Memory B cell (primary cell): ENCODE data around the gene GRIA4.

Source experiments
- ATAC-seq: fragments of 150-1000 bp; cut with Tn5 transposase; 2 replicates; pipeline ENCODE4 v1.10.0; 2021; ENCODE audit warnings: low read depth, mild to moderate bottlenecking, moderate library complexity
- DNase-seq, 2 donors: peaks; one replicate each; pipeline ENCODE4 v3.0.0; 2022; ENCODE audit warnings: low spot score in 2 of 2
- H3K27ac Mint-ChIP-seq: one replicate; pipeline ENCODE4 v1.8.0; 2022; ENCODE audit warnings: mild to moderate bottlenecking, moderate library complexity, mixed read lengths
- H3K27me3 Mint-ChIP-seq: one replicate; pipeline ENCODE4 v1.8.0; 2022; ENCODE audit warnings: mixed read lengths
- H3K36me3 Mint-ChIP-seq: one replicate; pipeline ENCODE4 v1.8.0; 2022; ENCODE audit warnings: mild to moderate bottlenecking, mixed read lengths
- H3K4me1 Mint-ChIP-seq: one replicate; pipeline ENCODE4 v1.8.0; 2022; ENCODE audit warnings: mixed read lengths
- H3K4me3 Mint-ChIP-seq: one replicate; pipeline ENCODE4 v1.8.0; 2022; ENCODE audit warnings: mild to moderate bottlenecking, moderate library complexity, mixed read lengths
- H3K9me3 Mint-ChIP-seq: one replicate; pipeline ENCODE4 v1.8.0; 2022; ENCODE audit warnings: mixed read lengths

The GRIA4 gene

DNA sequence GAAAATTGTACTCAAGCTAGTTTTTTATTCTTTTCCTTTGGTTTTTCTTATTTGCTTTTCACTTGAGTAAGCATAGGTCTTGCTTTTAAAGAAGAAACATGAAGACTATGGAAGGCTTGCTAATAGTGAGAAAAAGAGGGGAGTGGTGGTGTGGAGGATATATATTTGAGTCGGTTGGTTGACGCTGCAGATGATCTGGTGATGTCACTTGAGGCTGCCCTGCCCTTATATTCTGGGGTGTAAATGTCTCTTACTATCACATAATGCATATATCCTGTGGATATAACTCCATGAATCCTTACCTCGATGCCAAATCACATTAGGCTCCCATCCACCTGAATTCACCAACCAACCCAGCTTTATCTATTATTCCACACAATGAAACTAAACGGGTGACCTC lies 2.9 kb downstream of the GRIA4 start:
- no peak for DNase-seq
- Mint-ChIP-seq H3K27me3 (peaks cover 13% of the 10 kb centered on the region), H3K4me1 (peaks cover 2% of the 10 kb centered on the region), H3K9me3 (no peaks in the 10 kb centered on the region), H3K27ac (no peak overlapping the region), H3K4me3 (no peak overlapping the region), H3K36me3 (no peaks in the 10 kb centered on the region)
- ATAC-seq, result no peak

- Mint-ChIP-seq H3K27me3 (peaks cover 13% of the 10 kb centered on the region), H3K4me1 (peaks cover 2% of the 10 kb centered on the region), H3K27ac (no peak overlapping the region), H3K9me3 (no peaks in the 10 kb centered on the region), H3K4me3 (no peak overlapping the region), H3K36me3 (no peaks in the 10 kb centered on the region)
- ATAC-seq (no peak), DNase-seq (no peak)
Observed at GRCh38 chr11:105613183-105613582, 3.3 kb downstream of the GRIA4 start.

GRCh38 chr11:105618343-105618955 lies 8.6 kb downstream of the GRIA4 start:
- no peaks in the 10 kb centered on the region for H3K27me3 Mint-ChIP-seq
- H3K36me3 Mint-ChIP-seq, result no peaks in the 10 kb centered on the region
- no peaks in the 10 kb centered on the region for H3K4me1 Mint-ChIP-seq
- H3K9me3 Mint-ChIP-seq, result no peaks in the 10 kb centered on the region
- no peak for DNase-seq
- H3K4me3 Mint-ChIP-seq, result no peak overlapping the region
- no peak for ATAC-seq
- no peak overlapping the region for H3K27ac Mint-ChIP-seq

DNA sequence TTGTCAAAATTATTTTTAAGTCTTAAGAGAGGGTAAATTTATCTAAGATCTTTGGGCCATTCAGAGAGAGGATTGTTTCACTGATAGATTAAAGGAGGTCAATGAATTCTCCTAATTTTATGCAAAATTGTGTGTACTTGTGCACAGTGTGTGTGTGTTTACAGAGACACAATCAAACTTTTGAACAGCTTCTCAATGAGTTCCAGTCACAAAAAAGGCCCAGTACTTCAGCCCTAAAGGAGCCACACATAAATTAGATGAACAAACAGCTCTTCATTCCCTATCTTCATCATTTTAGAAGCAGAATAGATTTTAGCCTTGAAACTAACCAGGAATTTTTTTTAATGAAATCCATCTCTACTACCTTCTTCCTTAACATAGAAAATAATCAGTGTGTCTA lies 9.7 kb downstream of the GRIA4 start:
- no peaks in the 10 kb centered on the region for H3K4me1 Mint-ChIP-seq

GRCh38 chr11:105622016-105622415 lies 12.1 kb downstream of the GRIA4 start:
- no peak for DNase-seq

More for the DNA sequence above, 9.7 kb downstream of the GRIA4 start:
- DNase-seq (no peak), ATAC-seq (no peak)
- Mint-ChIP-seq H3K4me3 (no peak overlapping the region), H3K27me3 (no peaks in the 10 kb centered on the region), H3K36me3 (no peaks in the 10 kb centered on the region), H3K27ac (no peak overlapping the region), H3K9me3 (no peaks in the 10 kb centered on the region)

DNA sequence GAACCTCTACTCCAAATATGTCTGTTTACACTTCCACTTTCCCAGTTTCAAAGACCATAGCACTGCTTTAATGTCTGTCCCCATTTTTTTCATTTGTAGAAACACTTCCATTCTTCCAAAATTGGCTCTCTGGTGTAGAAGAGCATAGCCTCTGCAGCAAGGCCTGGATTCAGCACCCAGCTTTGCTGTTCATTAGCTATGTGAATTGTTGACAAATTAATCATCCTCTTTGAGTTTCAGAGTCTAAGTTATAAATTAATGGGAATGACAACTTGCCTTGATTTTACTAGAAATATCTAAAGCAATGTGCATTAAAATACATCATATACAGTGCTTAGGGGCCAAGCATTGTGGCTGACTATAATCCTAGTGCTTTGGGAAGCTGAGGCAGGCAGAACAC lies 22.4 kb downstream of the GRIA4 start:
- H3K9me3 Mint-ChIP-seq, result peaks cover 1% of the 10 kb centered on the region
- DNase-seq (no peak), ATAC-seq (no peak)
- H3K36me3 Mint-ChIP-seq, result no peaks in the 10 kb centered on the region
- H3K27ac Mint-ChIP-seq, result no peak overlapping the region
- no peaks in the 10 kb centered on the region for H3K4me1 Mint-ChIP-seq
- H3K4me3 Mint-ChIP-seq, result no peak overlapping the region
- no peaks in the 10 kb centered on the region for H3K27me3 Mint-ChIP-seq

More at GRCh38 chr11:105622016-105622415, 12.1 kb downstream of the GRIA4 start:
- Mint-ChIP-seq H3K36me3 (no peaks in the 10 kb centered on the region), H3K27me3 (no peaks in the 10 kb centered on the region), H3K4me3 (no peak overlapping the region), H3K4me1 (no peaks in the 10 kb centered on the region), H3K9me3 (no peaks in the 10 kb centered on the region), H3K27ac (no peak overlapping the region)
- no peak for ATAC-seq

GRCh38 chr11:105635466-105635865 lies 25.6 kb downstream of the GRIA4 start:
- Mint-ChIP-seq H3K4me3 (no peak overlapping the region), H3K27me3 (no peaks in the 10 kb centered on the region), H3K36me3 (no peaks in the 10 kb centered on the region), H3K27ac (no peak overlapping the region), H3K4me1 (no peaks in the 10 kb centered on the region), H3K9me3 (no peaks in the 10 kb centered on the region)
- ATAC-seq, result no peak
- no peak for DNase-seq

GRCh38 chr11:105636496-105636895 lies 26.6 kb downstream of the GRIA4 start:
- Mint-ChIP-seq H3K9me3 (no peaks in the 10 kb centered on the region), H3K27me3 (no peaks in the 10 kb centered on the region), H3K4me1 (no peaks in the 10 kb centered on the region), H3K36me3 (no peaks in the 10 kb centered on the region), H3K4me3 (no peak overlapping the region), H3K27ac (no peak overlapping the region)
- DNase-seq, result no peak
- ATAC-seq, result no peak

DNA sequence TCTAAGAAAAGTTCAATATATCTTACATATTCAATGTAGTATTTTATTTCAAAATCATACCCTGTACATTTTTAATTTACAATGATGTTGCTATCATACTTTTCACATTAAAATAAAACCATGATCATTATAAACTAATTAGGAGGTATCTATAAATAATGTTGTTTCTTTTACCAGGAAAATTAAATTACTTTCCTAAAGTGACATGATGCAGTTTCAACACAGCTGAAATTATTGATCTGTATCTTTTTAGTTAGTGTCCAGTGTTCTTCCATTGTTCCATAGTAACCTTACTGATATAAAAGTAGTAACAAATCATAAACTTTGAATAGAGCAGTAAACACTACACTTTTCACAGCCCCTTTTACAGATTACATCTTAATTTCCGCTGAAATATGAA lies 29.7 kb downstream of the GRIA4 start:
- Mint-ChIP-seq H3K36me3 (no peaks in the 10 kb centered on the region), H3K4me3 (no peak overlapping the region), H3K27me3 (no peaks in the 10 kb centered on the region), H3K9me3 (no peaks in the 10 kb centered on the region), H3K4me1 (no peaks in the 10 kb centered on the region), H3K27ac (no peak overlapping the region)
- ATAC-seq, result no peak
- no peak for DNase-seq

GRCh38 chr11:105641433-105641832 lies 31.6 kb downstream of the GRIA4 start:
- no peaks in the 10 kb centered on the region for H3K27me3 Mint-ChIP-seq
- DNase-seq (no peak), ATAC-seq (no peak)
- no peaks in the 10 kb centered on the region for H3K36me3 Mint-ChIP-seq
- H3K27ac Mint-ChIP-seq, result no peak overlapping the region
- H3K4me3 Mint-ChIP-seq, result no peak overlapping the region
- no peaks in the 10 kb centered on the region for H3K4me1 Mint-ChIP-seq
- H3K9me3 Mint-ChIP-seq, result no peaks in the 10 kb centered on the region

DNA sequence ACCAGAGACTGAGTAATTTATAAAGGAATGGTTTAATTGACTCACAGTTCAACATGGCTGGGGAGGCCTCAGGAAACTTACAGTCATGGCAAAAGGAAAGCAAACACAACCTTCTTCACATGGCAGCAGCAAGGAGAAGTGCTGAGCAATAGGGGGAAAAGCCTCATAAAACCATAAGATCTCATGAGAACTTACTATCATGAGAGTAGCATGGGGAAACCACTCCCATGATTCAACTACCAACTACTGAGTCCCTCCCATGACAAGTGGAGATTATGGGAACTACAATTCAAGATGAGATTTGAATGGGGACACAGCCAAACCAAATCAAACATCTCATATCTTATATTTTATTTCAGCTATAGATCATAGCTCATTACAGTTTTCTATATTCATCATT lies 33.0 kb downstream of the GRIA4 start:
- Mint-ChIP-seq H3K9me3 (no peaks in the 10 kb centered on the region), H3K4me3 (no peak overlapping the region)
- no peak for ATAC-seq

GRCh38 chr11:105644839-105645573 lies 35.1 kb downstream of the GRIA4 start:
- Mint-ChIP-seq H3K4me1 (no peaks in the 10 kb centered on the region), H3K9me3 (no peaks in the 10 kb centered on the region), H3K27ac (no peak overlapping the region), H3K27me3 (no peaks in the 10 kb centered on the region), H3K4me3 (no peak overlapping the region), H3K36me3 (no peaks in the 10 kb centered on the region)
- no peak for ATAC-seq
- no peak for DNase-seq

More for the DNA sequence above, 33.0 kb downstream of the GRIA4 start:
- H3K27ac Mint-ChIP-seq, result no peak overlapping the region
- no peaks in the 10 kb centered on the region for H3K27me3 Mint-ChIP-seq
- no peaks in the 10 kb centered on the region for H3K36me3 Mint-ChIP-seq
- no peaks in the 10 kb centered on the region for H3K4me1 Mint-ChIP-seq
- no peak for DNase-seq

DNA sequence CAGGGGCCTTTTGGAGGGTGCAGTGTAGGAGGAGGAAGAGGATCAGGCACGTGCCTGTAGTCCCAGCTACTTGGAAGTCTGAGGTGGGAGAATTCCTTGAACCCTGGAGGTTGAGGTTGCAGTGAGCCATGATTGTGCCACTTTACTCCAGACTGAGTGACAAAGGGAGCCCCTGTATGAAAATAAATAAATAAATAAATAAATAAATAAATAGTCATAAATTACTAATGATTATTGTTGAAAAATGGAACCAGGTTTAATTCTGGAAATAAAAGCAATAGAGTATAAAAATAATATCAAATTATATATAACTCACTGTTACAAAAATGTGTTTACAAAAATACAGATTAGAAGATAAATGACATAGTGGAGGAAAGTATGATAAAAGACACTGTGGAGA lies 37.9 kb downstream of the GRIA4 start:
- H3K27ac Mint-ChIP-seq, result no peak overlapping the region
- H3K27me3 Mint-ChIP-seq, result no peaks in the 10 kb centered on the region
- H3K4me3 Mint-ChIP-seq, result no peak overlapping the region
- no peak for ATAC-seq
- H3K4me1 Mint-ChIP-seq, result no peaks in the 10 kb centered on the region
- no peak for DNase-seq
- no peaks in the 10 kb centered on the region for H3K9me3 Mint-ChIP-seq
- no peaks in the 10 kb centered on the region for H3K36me3 Mint-ChIP-seq

- no peak overlapping the region for H3K4me3 Mint-ChIP-seq
- ATAC-seq, result no peak
- no peaks in the 10 kb centered on the region for H3K4me1 Mint-ChIP-seq
- no peaks in the 10 kb centered on the region for H3K36me3 Mint-ChIP-seq
- H3K9me3 Mint-ChIP-seq, result no peaks in the 10 kb centered on the region
- H3K27me3 Mint-ChIP-seq, result no peaks in the 10 kb centered on the region
- no peak overlapping the region for H3K27ac Mint-ChIP-seq
- DNase-seq, result no peak
Observed at GRCh38 chr11:105648762-105649161, 38.9 kb downstream of the GRIA4 start.

- H3K4me1 Mint-ChIP-seq, result no peaks in the 10 kb centered on the region
- H3K4me3 Mint-ChIP-seq, result no peak overlapping the region
Observed at GRCh38 chr11:105665281-105665680, 55.4 kb downstream of the GRIA4 start.

More at GRCh38 chr11:105665281-105665680, 55.4 kb downstream of the GRIA4 start:
- H3K27me3 Mint-ChIP-seq, result no peaks in the 10 kb centered on the region
- no peaks in the 10 kb centered on the region for H3K9me3 Mint-ChIP-seq
- no peak overlapping the region for H3K27ac Mint-ChIP-seq
- no peaks in the 10 kb centered on the region for H3K36me3 Mint-ChIP-seq
- DNase-seq (no peak), ATAC-seq (no peak)
